KBM-7 (cell line): Measurements from ENCODE around the gene TAF8.
"Not testable (repeated sequence)": the region's sequence is repeated elsewhere in the genome, so short reads cannot be mapped to it uniquely, and the experiment has no call there.

Source experiments
- DNase-seq: peaks from one replicate; pipeline ENCODE4 v3.0.0-alpha.2; 2015
- in situ Hi-C: fragments of 300-500 bp; cut with MboI; formaldehyde crosslinking; loops from 2 replicates; pipeline ENCODE4 v1.14.3; 2020; ENCODE audit warnings: low sequenced_read_pairs, low pct_unique_long_range_greater_than_20kb, mixed read lengths

The TAF8 gene

DNA sequence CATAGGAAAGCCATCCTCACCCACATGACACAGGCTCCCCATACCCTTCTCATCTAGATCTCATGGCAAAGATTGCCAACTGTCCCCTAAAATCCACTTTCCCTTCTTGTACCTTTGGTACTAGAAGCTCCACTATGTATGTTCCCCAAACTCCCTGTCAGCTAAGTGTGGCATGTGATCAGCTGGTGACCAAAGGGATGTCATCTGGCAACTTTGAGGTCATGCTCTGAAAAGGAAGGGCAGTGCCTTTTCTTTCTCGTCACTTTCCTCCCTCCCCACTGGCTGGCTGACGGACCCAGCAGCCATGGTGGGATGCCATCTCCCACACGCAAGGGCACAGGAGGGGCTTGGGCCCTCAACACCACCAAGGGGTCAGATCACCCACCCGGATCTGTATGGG is 23.8 kb upstream of the TAF8 start:
- no peak for DNase-seq
- in situ Hi-C loops: loop anchor here (25.0 kb wide), 1 partner anchor 89 kb away; the partner anchor contains the start of gene CCND3

DNA sequence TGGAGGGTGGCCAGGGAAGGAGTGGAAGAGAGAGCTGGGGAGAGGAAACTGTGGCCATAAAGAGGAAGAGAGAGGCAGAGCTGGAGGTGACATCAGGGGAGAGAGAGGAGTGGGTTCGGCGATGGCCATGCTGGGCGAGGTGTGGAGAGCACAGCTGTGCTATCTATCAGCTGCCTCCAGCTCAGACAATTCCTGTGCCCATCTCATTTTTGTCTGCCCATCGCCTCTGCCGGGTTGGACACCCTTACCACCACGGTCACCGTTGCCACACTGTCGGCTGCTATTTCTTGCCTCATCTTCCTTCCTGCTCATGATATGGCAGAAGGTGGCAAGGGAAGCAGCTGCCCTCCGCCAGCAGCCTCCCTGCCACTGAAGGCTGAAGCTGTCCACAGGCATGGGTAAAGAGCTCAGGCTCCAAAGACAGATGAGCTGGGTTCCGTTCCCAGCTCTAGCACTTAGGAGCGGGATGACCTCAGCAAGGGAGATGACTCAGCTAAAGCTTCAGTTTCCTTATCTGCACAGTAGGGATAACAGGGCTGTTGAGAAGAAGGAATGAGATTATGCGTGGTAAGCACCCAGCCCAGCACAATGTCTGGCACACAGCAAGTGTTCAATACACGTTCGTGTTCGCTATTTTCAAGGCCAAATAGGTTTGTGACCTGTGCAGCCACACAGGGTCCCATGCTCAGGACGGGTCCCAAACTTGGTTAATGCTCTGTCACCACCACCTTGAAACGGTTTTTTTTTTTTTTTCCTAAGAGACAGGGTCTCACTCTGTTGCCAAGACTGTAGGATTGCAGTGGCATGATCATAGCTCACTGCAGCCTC is 21.9 kb upstream of the TAF8 start:
- peak; percentile 73 for DNase-seq
- in situ Hi-C loops: loop anchor here (25.0 kb wide), 1 partner anchor 91 kb away; the partner anchor contains the start of gene CCND3

DNA sequence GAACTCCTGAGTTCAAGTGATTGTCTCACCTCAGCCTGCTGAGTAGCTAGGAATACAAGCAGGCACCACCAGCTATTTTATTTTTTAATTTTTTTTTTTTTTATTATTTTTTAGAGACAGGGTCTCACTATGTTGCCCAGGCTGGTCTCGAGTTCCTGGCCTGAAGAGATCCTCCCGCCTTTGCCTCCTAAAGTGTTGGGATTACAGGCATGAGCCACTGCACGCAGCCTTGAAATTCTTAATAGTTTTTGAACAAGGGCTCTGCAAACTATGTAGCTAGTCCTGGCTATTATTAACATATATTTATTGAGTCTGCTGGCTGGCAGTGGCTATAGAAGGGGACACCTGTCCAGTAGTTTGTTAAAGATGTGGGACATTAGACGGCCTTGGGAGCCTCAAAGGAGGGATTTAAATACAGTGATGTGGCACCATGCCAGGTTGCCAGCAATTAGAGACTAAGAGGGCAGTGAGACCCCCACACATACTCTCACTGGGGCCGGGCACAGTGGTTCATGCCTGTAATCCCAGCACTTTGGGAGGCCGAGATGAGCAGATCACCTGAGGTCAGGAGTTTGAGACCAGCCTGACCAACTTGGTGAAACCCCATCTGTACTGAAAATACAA is 21.1 kb upstream of the TAF8 start:
- in situ Hi-C loops: loop anchor here (25.0 kb wide), 1 partner anchor 92 kb away; the partner anchor contains the start of gene CCND3
- no peak for DNase-seq

DNA sequence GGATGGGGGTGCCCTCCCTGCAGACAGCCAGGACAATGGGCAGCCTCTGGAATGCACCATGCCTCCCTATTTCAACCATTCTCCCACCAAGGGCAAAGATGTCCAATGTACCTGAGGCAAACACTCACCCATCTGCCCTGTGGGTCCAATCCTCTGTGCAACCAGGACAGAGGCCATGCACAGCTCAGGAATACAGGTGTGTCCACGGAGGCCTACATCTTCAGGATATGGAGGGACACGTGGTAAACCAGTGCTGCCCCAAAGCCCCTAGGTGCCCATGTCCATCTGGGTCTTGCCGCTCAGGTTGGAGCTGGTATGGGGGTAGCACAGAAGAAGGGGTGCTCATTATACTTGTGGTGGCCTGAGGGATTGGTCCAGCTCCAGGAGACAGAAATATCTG is 20.4 kb upstream of the TAF8 start:
- DNase-seq: no peak
- in situ Hi-C loops: loop anchor here (25.0 kb wide), 1 partner anchor 93 kb away; the partner anchor contains the start of gene CCND3

DNA sequence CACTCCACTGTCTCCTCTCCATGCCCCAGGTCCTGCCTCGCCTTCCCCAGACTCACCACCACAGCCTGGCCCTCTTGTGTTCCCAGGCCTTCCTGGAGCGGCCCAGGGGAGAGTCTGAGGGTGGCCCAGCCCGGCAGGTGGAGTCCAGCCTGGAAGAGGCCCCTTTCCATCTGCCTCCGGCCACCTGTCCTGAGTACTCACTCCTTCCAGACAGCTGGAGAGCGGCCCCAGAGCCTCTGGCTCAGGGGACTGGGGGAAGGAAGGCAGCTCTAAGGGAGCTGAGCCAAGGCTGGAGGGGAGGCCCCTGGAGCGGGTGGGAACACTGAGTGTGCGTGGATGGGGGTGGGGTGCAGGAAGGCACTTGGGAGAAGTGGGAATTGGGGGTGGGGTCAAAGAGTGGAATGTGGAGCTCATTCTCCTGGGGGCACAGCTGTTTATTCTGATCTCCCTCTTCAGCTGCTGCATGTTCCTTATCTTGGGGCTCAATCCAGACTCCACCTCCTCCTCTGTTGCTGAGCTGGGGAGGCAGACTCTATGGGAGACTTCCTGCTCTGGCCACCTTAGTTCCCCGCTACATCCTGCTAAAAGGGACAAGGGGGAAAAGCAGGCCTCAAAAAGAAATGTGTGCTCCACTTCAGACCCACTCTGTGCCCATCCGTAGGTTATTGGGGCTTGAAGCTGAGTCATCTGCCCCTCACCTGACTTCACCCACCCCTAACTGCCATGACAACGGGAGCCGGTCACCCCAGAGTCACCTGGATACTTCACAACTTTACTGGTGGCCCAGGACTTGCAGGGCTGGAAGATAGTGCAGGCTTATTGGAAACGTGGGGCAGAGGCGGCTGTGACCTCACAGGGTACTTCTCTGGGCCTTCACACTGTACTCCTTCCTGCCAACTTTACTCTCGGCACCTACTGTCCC is 19.5 kb upstream of the TAF8 start:
- peak; percentile 53 for DNase-seq
- in situ Hi-C loops: loop anchor here (25.0 kb wide), 1 partner anchor 94 kb away; the partner anchor contains the start of gene CCND3

DNA sequence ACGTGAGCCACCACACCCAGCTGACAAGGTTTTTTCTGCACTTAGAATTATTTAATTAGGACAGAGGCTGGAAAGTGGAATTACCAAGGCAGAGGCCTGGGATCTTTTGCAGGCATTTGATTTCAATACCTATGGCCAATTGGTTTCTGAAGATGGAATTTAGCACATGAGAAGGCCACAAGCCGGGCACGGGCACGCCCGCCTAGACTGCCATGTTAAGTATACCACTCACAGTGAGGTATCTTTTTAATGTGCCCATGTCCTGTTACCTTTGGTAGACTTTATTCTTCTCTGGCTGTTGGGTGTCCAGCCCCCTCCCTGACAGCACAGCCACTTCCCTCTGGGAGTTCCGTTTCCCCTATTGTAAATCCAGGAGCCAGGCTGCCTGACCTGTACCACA is 18.0 kb upstream of the TAF8 start:
- no peak for DNase-seq
- in situ Hi-C loops: loop anchor here (25.0 kb wide), 1 partner anchor 95 kb away; the partner anchor contains the start of gene CCND3

DNA sequence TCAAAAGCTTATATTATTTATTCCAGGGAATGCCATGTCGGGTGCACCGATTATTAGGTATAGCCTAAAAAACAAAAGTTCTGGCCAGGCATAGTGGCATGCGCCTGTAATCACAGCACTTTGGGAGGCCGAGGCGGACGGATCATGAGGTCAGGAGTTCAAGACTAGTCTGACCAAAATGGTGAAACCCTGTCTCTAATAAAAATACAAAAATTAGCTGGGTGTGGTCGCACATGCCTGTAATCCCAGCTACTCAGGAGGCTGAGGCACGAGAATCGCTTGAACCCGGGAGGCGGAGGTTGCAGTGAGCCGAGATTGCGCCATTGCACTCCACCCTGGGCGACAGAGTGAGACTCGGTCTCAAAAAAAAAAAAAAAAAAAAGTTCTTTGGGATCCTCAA is 12.7 kb upstream of the TAF8 start:
- not testable (repeated sequence) for DNase-seq
- in situ Hi-C loops: loop anchor here (25.0 kb wide), 1 partner anchor 100 kb away; the partner anchor contains the start of gene CCND3

DNA sequence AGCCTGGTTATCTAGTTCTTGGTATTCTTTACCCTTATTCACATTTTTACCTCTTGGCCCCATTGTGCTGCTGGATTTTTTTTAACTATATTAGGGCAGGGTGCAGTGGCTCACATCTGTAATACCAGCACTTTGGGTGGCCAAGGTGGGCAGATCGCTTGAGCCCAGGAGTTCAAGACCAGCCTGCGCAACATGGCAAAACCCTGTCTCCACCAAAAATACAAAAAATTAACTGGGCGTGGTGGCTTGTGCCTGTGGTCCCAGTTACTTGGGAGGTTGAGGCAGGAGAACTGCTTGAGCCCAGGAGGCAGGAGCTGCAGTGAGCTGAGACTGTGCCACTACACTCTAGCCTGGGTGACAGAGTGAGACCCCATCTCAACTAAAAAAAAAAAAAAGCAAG is 12.2 kb upstream of the TAF8 start:
- DNase-seq: no peak
- in situ Hi-C loops: loop anchor here (25.0 kb wide), 1 partner anchor 101 kb away; the partner anchor contains the start of gene CCND3

DNA sequence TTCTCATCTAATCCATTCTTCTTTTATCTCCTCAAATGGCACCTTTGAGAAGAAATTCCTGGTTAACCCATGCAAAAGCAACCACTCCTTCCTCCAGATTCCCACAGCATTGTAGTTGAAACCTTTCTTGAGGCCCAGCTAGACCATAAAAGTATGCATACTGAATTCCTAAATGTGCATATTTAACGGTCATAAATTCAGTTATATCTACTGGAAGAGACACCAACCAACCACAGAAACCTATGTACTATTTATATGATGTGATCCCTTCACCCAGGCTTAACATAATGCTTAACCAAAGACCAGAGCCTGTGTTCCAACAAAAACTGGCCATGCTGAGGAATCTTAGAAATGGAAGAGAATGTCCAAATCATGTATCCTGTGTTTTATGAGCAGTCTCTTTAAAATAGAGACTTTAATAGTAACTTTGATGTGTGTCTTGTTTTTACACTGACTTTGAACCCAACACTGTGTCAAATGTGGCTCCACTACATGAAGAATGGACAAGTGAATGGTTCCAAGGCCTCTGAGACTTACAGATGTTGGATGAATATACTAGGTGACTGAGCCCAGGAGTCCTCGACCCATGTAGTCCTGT is 11.4 kb upstream of the TAF8 start:
- in situ Hi-C loops: loop anchor here (25.0 kb wide), 1 partner anchor 102 kb away; the partner anchor contains the start of gene CCND3
- DNase-seq: no peak

DNA sequence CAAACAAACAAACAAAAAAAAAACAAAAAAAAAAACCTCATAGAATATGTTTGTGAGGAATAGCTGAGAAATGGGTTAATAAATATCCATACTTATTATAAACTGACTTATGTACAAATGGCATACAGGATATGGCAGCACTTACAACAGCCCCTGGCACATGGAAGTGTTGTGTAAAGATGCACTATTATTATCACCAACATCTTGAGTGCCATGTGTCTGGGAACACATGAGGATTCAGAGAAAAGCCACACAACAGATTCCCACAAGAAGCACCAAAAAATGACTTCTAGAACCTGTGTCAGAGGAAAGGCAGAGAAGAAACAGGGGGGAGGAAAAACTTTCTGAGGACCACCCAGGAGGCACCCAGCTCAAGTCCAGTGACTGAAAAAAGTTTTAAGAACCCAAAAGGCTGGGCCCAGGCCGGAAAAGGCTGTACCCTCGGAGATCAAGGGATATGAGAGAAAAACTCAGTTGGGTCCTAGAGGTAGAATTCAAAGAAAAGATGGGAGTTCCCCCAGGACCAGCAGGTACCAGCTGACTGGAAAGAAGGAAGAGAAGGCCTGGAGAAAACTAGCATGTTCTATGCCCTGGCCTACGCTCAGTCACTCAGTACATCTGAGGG is 9.4 kb upstream of the TAF8 start:
- in situ Hi-C loops: loop anchor here (10.0 to 25.0 kb wide), 2 partner anchors 104 to 256 kb away; partner anchors contain the start of genes CCND3, PRICKLE4 and TOMM6
- no peak for DNase-seq

DNA sequence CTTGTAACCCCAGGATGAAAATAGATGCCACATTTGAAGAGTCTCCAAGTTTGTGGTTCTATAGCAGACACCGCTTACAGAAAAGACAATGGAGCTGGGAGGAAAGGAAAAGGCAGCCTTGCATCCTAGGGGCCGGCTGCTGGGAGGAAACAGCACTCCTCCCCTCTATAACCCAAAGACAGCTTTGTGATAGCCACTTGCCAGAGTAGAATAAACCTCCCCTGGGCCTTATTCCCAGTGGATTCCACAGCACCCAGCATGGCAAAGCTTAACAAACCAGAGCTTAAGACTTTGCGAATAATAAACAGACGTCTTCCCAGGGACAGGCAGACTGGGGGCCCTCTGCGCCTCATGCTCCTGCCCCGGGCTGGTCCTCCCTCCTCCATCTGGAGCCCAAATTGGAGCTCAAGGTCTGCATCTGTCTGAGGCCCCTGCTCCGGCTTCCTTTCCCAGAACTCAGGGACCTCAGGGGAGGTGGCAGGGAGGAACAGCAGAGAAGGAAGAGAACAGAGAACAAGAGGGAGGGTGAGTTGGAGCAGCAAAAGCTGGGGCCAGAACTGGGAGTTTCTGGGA is 8.8 kb upstream of the TAF8 start:
- in situ Hi-C loops: loop anchor here (10.0 to 25.0 kb wide), 2 partner anchors 104 to 257 kb away; partner anchors contain the start of genes CCND3, PRICKLE4 and TOMM6
- no peak for DNase-seq

DNA sequence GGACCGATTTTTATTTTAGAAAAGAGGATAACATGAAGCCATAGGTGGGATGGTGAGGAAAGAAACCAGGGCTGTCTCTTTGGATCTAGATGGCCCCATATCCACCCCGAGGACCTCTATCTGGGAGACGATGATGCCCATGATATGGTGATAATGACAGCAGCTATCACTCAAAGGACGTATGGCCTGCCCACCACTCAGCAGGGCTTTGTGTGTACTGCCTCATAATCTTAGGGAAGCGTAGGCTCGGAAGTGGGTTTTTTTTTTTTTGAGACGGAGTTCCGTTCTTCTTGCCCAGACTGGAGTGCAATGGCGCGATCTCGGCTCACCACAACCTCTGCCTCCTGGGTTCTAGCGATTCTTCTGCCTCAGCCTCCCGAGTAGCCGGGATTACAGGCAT is 8.2 kb upstream of the TAF8 start:
- in situ Hi-C loops: loop anchor here (10.0 to 25.0 kb wide), 2 partner anchors 105 to 257 kb away; partner anchors contain the start of genes CCND3, PRICKLE4 and TOMM6
- no peak for DNase-seq

DNA sequence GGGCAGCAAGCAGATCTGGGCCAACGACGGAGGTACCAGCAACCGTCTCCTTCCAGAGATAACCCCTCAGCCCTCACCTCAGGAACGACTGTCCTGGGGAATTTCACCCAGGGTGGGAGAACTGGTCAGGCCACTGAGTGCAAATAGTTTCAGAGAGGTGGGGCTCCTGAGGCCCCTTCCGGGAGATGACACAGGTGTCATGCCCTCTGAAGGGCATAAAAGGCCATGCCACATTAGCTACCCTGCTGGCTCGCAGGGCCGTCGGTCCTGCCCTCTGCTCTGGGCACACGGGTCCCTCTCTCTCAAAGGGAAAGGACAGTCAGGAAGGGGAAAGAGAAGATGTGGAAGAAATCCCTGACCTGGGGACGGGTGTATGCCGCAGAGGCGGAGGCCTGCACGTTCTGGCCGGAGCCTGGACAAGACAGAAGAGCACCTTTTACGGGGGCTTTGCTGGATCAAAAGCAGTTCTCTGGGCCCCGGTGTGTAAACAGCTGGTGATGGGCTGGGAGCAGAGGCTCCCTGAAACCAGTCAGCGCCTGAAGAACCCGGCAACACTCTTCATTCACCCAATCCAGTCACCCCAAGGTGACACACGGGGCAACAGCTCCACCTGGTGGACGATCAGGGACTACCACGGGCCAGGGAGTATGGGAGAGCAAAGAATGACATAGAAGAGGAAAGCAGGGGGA is 6.4 kb upstream of the TAF8 start:
- peak; percentile 92 for DNase-seq
- in situ Hi-C loops: loop anchor here (10.0 to 25.0 kb wide), 2 partner anchors 107 to 259 kb away; partner anchors contain the start of genes CCND3, PRICKLE4 and TOMM6

DNA sequence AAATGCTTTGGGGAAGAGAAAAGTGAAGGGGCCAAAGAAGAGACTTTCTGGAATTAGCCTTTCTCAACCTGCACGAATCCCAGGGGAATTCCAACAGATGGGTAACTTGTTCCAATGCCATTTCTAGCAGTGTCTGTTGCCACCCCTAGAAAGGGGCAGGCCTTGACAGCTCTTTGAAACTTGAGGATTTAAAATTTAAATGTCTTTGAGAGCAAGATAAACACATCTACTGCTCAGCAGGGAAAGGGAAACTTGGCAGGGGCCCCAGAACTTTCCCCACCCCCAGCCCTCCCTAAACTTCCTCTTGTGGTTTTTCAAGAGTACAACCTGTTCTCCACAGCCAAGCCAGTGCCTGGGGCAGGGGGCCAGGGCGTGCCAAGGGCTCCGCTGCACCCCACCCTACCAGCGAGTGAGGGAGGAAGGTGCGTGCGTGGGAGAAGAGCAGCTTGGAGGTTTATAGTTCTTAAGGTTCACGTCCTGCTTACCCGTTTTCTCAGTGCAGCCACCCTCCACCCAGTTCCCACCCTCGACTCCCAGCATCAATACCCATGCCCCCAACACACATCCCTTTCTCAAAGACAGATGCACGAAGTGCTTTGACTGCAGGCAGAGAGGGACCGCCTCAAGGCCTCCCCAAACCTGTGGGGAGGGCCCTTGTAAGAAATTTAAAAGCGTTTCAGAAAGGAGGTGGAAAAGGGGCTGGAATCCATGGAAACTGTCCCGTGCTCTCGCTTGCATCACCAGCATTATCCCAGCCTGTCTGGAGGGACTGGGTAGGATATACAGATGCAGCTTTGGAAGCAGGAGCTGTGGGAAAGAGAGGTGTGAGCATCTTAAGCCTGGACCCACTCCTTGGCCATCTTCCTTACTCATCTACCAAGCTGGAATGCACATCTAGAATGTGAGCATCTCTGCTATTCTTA is 4.5 kb upstream of the TAF8 start:
- in situ Hi-C loops: loop anchor here (10.0 to 25.0 kb wide), 2 partner anchors 108 to 261 kb away; partner anchors contain the start of genes CCND3, PRICKLE4 and TOMM6
- peak; percentile 99 for DNase-seq

DNA sequence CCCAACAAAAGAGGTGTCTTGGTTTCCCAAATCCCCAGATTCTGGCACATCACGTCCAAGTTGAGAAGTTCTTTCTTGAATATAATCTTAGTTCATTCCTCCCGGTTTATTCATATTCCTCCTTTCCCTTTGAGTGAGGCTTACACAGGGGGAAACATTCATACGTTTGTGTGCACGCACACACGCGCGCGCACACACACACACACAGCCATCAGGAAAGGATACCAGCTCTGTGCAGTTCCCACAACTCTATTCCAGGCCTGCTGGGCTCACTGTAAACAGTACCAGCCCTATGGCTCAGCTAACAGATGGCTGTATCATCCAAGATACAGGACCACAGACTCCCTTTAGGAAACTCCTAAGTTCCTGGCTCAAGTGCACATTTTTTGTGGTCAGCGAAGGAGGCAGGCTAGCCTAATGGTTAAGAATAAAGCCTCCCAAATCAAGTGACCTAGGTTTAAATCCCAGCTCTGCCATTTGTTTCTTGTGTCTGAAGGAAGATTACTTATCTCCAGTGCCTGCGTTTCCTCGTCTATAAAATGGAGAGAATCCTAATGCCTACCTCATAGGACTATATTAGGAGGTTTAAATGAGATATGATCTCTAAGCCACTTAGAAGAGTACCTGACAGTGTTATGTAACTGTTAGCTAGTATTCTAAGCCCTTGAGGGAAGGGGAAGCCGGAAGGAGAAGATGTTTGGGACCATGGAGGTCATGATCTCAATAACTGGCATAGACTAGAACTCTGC is 3.7 kb upstream of the TAF8 start:
- in situ Hi-C loops: loop anchor here (10.0 to 25.0 kb wide), 2 partner anchors 109 to 262 kb away; partner anchors contain the start of genes CCND3, PRICKLE4 and TOMM6
- DNase-seq: peak; percentile 28
